Measurements from ENCODE around the gene GTF2A1L. TPM values are rescaled to one million over a fixed set of nuclear protein-coding genes. Genes with fewer than 3 reads are reported as not detected.
"Not testable (repeated sequence)": the region's sequence is repeated elsewhere in the genome, so short reads cannot be mapped to it uniquely, and the experiment has no call there.

The GTF2A1L gene
- total RNA-seq, 2 donors from 2014 or later, result not detected

DNA sequence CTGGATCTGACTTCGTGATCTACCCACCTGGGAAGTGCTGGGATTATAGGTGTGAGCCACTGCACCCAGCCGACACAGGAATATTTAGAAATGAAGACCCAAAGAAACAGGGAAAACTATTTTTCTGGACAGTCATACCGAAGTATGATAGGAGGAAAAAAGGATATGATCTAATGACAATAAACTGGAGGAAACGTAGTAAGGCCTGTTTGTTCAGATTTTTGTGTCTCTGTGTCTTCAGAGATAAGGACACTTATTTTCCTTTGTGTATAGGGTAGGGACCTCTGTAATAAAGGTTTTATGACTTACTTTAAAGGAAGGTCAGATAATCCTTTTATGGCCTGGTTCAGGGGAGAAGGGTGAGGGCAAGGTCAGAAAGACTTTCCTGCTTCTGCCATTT is 55.9 kb downstream of the GTF2A1L start:
- no peaks in the 10 kb centered on the region for H3K36me3 Mint-ChIP-seq
- DNase-seq (ENCODE audit: low spot score in 2 of 2) (no peak), ATAC-seq (no peak)
- H3K9me3 Mint-ChIP-seq, result no peaks in the 10 kb centered on the region
- H3K27ac Mint-ChIP-seq, result no peak overlapping the region

GRCh38 chr2:48674933-48675332 is 57.3 kb downstream of the GTF2A1L start:
- no peaks in the 10 kb centered on the region for H3K9me3 Mint-ChIP-seq

DNA sequence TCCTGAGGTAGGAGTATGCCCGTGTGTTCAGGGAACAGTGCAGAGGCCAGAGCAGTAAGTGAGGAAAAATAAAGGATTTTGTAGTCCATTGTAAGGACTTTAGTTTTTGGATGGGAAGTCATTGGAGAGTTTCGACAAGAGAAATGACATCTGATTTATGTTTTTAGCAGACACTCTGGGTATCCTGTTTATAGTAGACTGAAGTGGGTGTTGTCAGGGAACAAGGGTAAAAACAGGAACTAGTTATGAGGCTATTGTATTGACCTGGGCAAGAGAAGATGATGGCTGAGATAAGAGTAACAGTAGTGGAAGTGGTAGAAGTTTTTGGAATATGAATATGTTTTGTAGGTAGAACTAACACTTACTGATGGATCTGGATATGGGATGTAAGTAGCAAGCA is 59.8 kb downstream of the GTF2A1L start:
- no peaks in the 10 kb centered on the region for H3K36me3 Mint-ChIP-seq
- H3K9me3 Mint-ChIP-seq, result no peaks in the 10 kb centered on the region
- no peak overlapping the region for H3K27ac Mint-ChIP-seq
- DNase-seq (ENCODE audit: low spot score in 2 of 2) (no peak), ATAC-seq (no peak)

More at GRCh38 chr2:48674933-48675332, 57.3 kb downstream of the GTF2A1L start:
- Mint-ChIP-seq H3K36me3 (no peaks in the 10 kb centered on the region), H3K27ac (no peak overlapping the region)
- ATAC-seq, result no peak
- no peak for DNase-seq (ENCODE audit: low spot score in 2 of 2)

GRCh38 chr2:48685126-48685525 is 67.5 kb downstream of the GTF2A1L start:
- no peaks in the 10 kb centered on the region for H3K9me3 Mint-ChIP-seq
- H3K36me3 Mint-ChIP-seq, result no peaks in the 10 kb centered on the region
- DNase-seq (ENCODE audit: low spot score in 2 of 2) (no peak), ATAC-seq (no peak)
- no peak overlapping the region for H3K27ac Mint-ChIP-seq

DNA sequence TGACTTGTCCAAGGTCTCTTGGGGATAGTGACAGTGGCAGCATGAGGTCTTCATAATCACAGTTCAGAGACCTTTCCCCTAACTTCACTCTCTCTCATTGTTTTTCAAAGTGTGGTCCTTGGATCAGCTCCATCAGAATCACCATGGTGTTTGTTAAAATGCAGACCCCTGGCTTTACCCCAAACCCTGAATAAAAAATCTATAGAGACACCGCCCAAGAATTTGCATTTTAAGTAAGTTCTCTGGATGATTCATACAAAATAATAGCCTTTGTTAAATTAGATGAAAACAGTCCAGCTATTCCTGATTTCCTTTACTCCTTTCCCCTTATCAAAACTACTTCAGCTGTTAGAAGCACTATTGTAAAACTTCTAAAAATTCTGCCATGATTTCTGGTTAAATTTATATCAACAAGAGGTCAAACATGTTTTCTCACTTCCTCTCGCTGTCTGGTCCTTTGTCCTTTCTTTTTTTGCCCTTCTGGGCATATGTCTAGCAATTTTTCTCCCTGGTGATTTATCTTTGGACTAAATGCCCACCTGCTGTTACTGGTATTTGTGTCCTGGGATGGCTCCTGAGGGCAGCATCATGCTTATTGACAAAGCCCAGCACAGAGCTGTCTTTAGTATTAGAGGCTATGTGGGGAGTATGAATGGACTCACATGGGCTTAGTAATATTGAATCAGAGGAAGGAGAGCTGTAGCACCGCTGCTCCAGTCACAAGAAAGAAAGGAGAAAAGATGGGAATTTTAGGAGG is 74.5 kb downstream of the GTF2A1L start:
- DNase-seq (ENCODE audit: low spot score in 2 of 2), result no peak
- Mint-ChIP-seq H3K36me3 (no peaks in the 10 kb centered on the region), H3K27ac (no peak overlapping the region), H3K9me3 (peaks cover 0 to 3% of the 10 kb centered on the region in 2 donors)
- ATAC-seq, result no peak

GRCh38 chr2:48693066-48693465 is 75.4 kb downstream of the GTF2A1L start:
- Mint-ChIP-seq H3K9me3 (peaks cover 0 to 4% of the 10 kb centered on the region in 2 donors), H3K36me3 (no peaks in the 10 kb centered on the region), H3K27ac (no peak overlapping the region)
- DNase-seq (ENCODE audit: low spot score in 2 of 2) (no peak), ATAC-seq (no peak)

- no peak for ATAC-seq
- Mint-ChIP-seq H3K9me3 (peaks cover 0 to 4% of the 10 kb centered on the region in 2 donors), H3K36me3 (no peaks in the 10 kb centered on the region)
Observed at GRCh38 chr2:48693645-48694044, 76.0 kb downstream of the GTF2A1L start.

GRCh38 chr2:48694149-48694548 is 76.5 kb downstream of the GTF2A1L start:
- H3K36me3 Mint-ChIP-seq, result no peaks in the 10 kb centered on the region
- ATAC-seq (no peak), DNase-seq (ENCODE audit: low spot score in 2 of 2) (no peak)
- peaks cover 0 to 4% of the 10 kb centered on the region in 2 donors for H3K9me3 Mint-ChIP-seq
- no peak overlapping the region for H3K27ac Mint-ChIP-seq

More at GRCh38 chr2:48693645-48694044, 76.0 kb downstream of the GTF2A1L start:
- DNase-seq (ENCODE audit: low spot score in 2 of 2), result no peak
- H3K27ac Mint-ChIP-seq, result no peak overlapping the region

- DNase-seq (ENCODE audit: low spot score in 2 of 2) (no peak), ATAC-seq (no peak)
- H3K9me3 Mint-ChIP-seq, result peaks cover 0 to 4% of the 10 kb centered on the region in 2 donors
- H3K27ac Mint-ChIP-seq, result no peak overlapping the region
- H3K36me3 Mint-ChIP-seq, result no peaks in the 10 kb centered on the region
Observed at GRCh38 chr2:48695991-48696390, 78.3 kb downstream of the GTF2A1L start.

- Mint-ChIP-seq H3K9me3 (peaks cover 0 to 4% of the 10 kb centered on the region in 2 donors), H3K27ac (no peak overlapping the region), H3K36me3 (no peaks in the 10 kb centered on the region)
- no peak for DNase-seq (ENCODE audit: low spot score in 2 of 2)
- ATAC-seq, result no peak
Observed at GRCh38 chr2:48696881-48697280, 79.2 kb downstream of the GTF2A1L start.

GRCh38 chr2:48699348-48699930 is 81.8 kb downstream of the GTF2A1L start:
- no peak overlapping the region for H3K27ac Mint-ChIP-seq

GRCh38 chr2:48703621-48704020 is 86.0 kb downstream of the GTF2A1L start:
- H3K27ac Mint-ChIP-seq; DNase-seq (ENCODE audit: low spot score in 2 of 2); ATAC-seq; H3K36me3 Mint-ChIP-seq; H3K9me3 Mint-ChIP-seq: not testable (repeated sequence)

More at GRCh38 chr2:48699348-48699930, 81.8 kb downstream of the GTF2A1L start:
- Mint-ChIP-seq H3K36me3 (no peaks in the 10 kb centered on the region), H3K9me3 (peaks cover 4 to 8% of the 10 kb centered on the region in 2 donors)
- ATAC-seq (no peak), DNase-seq (ENCODE audit: low spot score in 2 of 2) (no peak)

- Mint-ChIP-seq H3K9me3 (peaks cover 0 to 8% of the 10 kb centered on the region in 2 donors), H3K36me3 (no peaks in the 10 kb centered on the region), H3K27ac (no peak overlapping the region)
- ATAC-seq, result no peak
- no peak for DNase-seq (ENCODE audit: low spot score in 2 of 2)
Observed at GRCh38 chr2:48707466-48707865, 89.8 kb downstream of the GTF2A1L start.

- no peaks in the 10 kb centered on the region for H3K36me3 Mint-ChIP-seq
- H3K9me3 Mint-ChIP-seq, result no peaks in the 10 kb centered on the region
- no peak for ATAC-seq
- DNase-seq (ENCODE audit: low spot score in 2 of 2), result no peak
- H3K27ac Mint-ChIP-seq, result no peak overlapping the region
Observed at GRCh38 chr2:48709096-48710034, 91.7 kb downstream of the GTF2A1L start.

DNA sequence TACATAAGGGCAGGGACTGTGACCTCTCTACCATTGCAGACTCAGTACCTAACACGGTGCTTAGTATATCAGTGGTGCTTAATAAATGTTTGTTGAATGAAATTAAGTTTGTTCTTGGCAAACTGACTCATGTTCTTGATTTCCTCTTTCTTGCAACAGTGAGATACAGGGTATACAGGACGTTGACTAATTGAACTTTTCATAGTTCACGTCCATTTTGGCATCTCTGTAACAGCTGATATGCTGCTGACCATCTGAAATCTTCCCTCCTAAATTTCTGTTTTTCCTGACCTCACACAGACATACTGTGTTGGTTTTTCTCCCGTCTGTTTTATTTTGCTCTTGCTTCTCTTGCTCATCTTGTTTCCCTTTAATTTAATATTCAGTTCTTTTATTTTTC is 93.7 kb downstream of the GTF2A1L start:
- Mint-ChIP-seq H3K27ac (no peak overlapping the region), H3K36me3 (no peaks in the 10 kb centered on the region), H3K9me3 (no peaks in the 10 kb centered on the region)
- ATAC-seq (no peak), DNase-seq (ENCODE audit: low spot score in 2 of 2) (no peak)

- no peak overlapping the region for H3K27ac Mint-ChIP-seq
Observed at GRCh38 chr2:48712151-48712550, 94.5 kb downstream of the GTF2A1L start.

GRCh38 chr2:48713647-48714046 is 96.0 kb downstream of the GTF2A1L start:
- DNase-seq (ENCODE audit: low spot score in 2 of 2) (no peak), ATAC-seq (no peak)
- no peak overlapping the region for H3K27ac Mint-ChIP-seq
- no peaks in the 10 kb centered on the region for H3K9me3 Mint-ChIP-seq
- H3K36me3 Mint-ChIP-seq, result no peaks in the 10 kb centered on the region

More at GRCh38 chr2:48712151-48712550, 94.5 kb downstream of the GTF2A1L start:
- no peak for ATAC-seq
- H3K9me3 Mint-ChIP-seq, result no peaks in the 10 kb centered on the region
- no peak for DNase-seq (ENCODE audit: low spot score in 2 of 2)
- no peaks in the 10 kb centered on the region for H3K36me3 Mint-ChIP-seq

All from activated naive CD4-positive, alpha-beta T cell treated with anti-CD3 and anti-CD28 coated beads, Interleukin-2, amount 50 U/mL, for 72 hours (primary cell).